Measurements from ENCODE around the gene ATF3.
"Not testable (repeated sequence)": the region's sequence is repeated elsewhere in the genome, so short reads cannot be mapped to it uniquely, and the experiment has no call there.

Gene ATF3

GRCh38 chr1:212649020-212649419, 40.5 kb downstream of the ATF3 start:
- no peak for DNase-seq (ENCODE audit: low read depth, low spot score)

- peak; percentile 32 for DNase-seq (ENCODE audit: low read depth, low spot score)
These were observed 41.7 kb downstream of the ATF3 start for GRCh38 chr1:212650228-212650627.

GRCh38 chr1:212651521-212651920, 43.0 kb downstream of the ATF3 start:
- peak; percentile 42 for DNase-seq (ENCODE audit: low read depth, low spot score)

GRCh38 chr1:212651977-212652376, 43.4 kb downstream of the ATF3 start:
- DNase-seq (ENCODE audit: low read depth, low spot score): no peak

- no peak for DNase-seq (ENCODE audit: low read depth, low spot score)
These were observed 44.0 kb downstream of the ATF3 start for GRCh38 chr1:212652609-212653008.

- peak; percentile 71 for DNase-seq (ENCODE audit: low read depth, low spot score)
These were observed 47.3 kb downstream of the ATF3 start for GRCh38 chr1:212655668-212656440.

GRCh38 chr1:212656730-212657129, 48.2 kb downstream of the ATF3 start:
- no peak for DNase-seq (ENCODE audit: low read depth, low spot score)

GRCh38 chr1:212658250-212658649, 49.7 kb downstream of the ATF3 start:
- not testable (repeated sequence) for DNase-seq (ENCODE audit: low read depth, low spot score)

GRCh38 chr1:212664409-212665199, 56.0 kb downstream of the ATF3 start:
- DNase-seq (ENCODE audit: low read depth, low spot score): no peak

GRCh38 chr1:212665241-212666115, 56.9 kb downstream of the ATF3 start:
- DNase-seq (ENCODE audit: low read depth, low spot score): peak; percentile 96

- DNase-seq (ENCODE audit: low read depth, low spot score): no peak
These were observed 57.7 kb downstream of the ATF3 start for GRCh38 chr1:212666116-212666775.

GRCh38 chr1:212667223-212668139, 58.9 kb downstream of the ATF3 start:
- peak; percentile 91 for DNase-seq (ENCODE audit: low read depth, low spot score)

GRCh38 chr1:212668477-212668876, 59.9 kb downstream of the ATF3 start:
- DNase-seq (ENCODE audit: low read depth, low spot score): no peak

- peak; percentile 34 for DNase-seq (ENCODE audit: low read depth, low spot score)
These were observed 60.5 kb downstream of the ATF3 start for GRCh38 chr1:212669102-212669501.

GRCh38 chr1:212669600-212669999, 61.0 kb downstream of the ATF3 start:
- DNase-seq (ENCODE audit: low read depth, low spot score): no peak

GRCh38 chr1:212670301-212670700, 61.7 kb downstream of the ATF3 start:
- DNase-seq (ENCODE audit: low read depth, low spot score): no peak
